Measurements from ENCODE around the gene RAD51AP1. TPM values are rescaled to one million over a fixed set of nuclear protein-coding genes. Genes with fewer than 3 reads are reported as not detected.

Gene RAD51AP1
- total and polyA plus RNA-seq, 2 of the 8 experiments (the other 6 are each of a cell fraction or from before 2014, with no cell fraction given): 29.7 to 48.3 TPM

DNA sequence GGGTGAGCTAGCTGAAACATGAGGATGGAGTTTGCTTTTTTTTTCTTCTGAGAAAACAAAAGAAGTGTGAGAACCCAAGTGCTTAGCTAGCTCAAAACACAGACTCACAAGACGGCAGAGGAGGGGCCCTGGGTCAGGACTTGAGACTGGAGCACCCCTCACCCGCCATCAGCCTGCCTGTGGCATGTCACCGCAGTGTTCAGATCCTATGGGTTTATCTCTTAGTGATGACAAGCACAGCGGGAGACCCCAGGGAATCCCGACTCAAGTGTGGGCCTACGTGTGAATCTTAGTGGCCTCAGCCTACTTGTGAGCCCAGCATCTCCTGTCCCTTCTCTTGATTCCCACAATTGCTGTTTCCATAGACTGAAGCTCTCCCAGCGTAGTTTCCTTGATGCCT, 46.2 kb downstream of the RAD51AP1 start:
- Histone ChIP-seq H3K79me2 (ENCODE audit: control insufficient read depth in 1 of 2, insufficient read depth in 2 of 2, low read length in 2 of 2) (no peaks in the 10 kb centered on the region), H3K23me2 (ENCODE audit: low read depth, low read length) (no peaks in the 10 kb centered on the region), H3K23ac (ENCODE audit: insufficient read length) (no peak overlapping the region), H3K36me3 (ENCODE audit: control insufficient read depth in 2 of 4, insufficient read depth in 4 of 4, low read length in 3 of 4) (no peaks in the 10 kb centered on the region), H3K27ac (ENCODE audit: low read depth, low read length) (no peak overlapping the region), H2BK15ac (ENCODE audit: low read length) (no peak overlapping the region), H3K4me1 (replicated peaks in 1 of 4; ENCODE audit: control insufficient read depth in 3 of 4, insufficient read depth in 4 of 4, low read length in 3 of 4) (peaks cover 0 to 10% (median 2%) of the 10 kb centered on the region in 4 experiments; a peak in 3 of 7 replicates), H3K79me1 (ENCODE audit: low read depth, low read length) (no peaks in the 10 kb centered on the region), H2BK5ac (ENCODE audit: low read depth, low read length) (no peak overlapping the region), H3K4me3 (ENCODE audit: extremely low read depth in 1 of 4, insufficient read depth in 2 of 4, low read depth in 3 of 4, low read length in 4 of 4) (no peak overlapping the region), H2BK12ac (ENCODE audit: low read depth, low read length) (no peak overlapping the region), H3K9ac (replicated peaks in 1 of 4; ENCODE audit: extremely low read depth in 1 of 4, low read depth in 3 of 4, low read length in 3 of 4) (no peak overlapping the region), H2BK120ac (replicated peaks; ENCODE audit: low read depth, low read length) (no peak overlapping the region), H4K20me1 (replicated peaks in 1 of 2; ENCODE audit: control insufficient read depth in 1 of 2, insufficient read depth in 2 of 2, low read length in 2 of 2) (no peaks in the 10 kb centered on the region), H3K27me3 (replicated peaks in 1 of 4; ENCODE audit: control insufficient read depth in 3 of 4, extremely low read depth in 1 of 4, insufficient read depth in 3 of 4, low read length in 3 of 4) (no peaks in the 10 kb centered on the region; a peak in 1 of 7 replicates), H4K8ac (ENCODE audit: extremely low read depth, insufficient read depth, low read length) (no peak overlapping the region), H4K5ac (ENCODE audit: insufficient read length, low read depth, low read length) (no peak overlapping the region), H2BK20ac (ENCODE audit: low read length) (no peak overlapping the region), H3K14ac (ENCODE audit: insufficient read length) (no peak overlapping the region), H3K4me2 (ENCODE audit: insufficient read depth in 1 of 2, low read depth in 2 of 2, low read length in 2 of 2) (no peak overlapping the region), H2AK5ac (ENCODE audit: low read depth, low read length) (no peak overlapping the region), H3K56ac (replicated peaks; ENCODE audit: insufficient read length, low read depth, low read length) (no peak overlapping the region), H4K91ac (replicated peaks; ENCODE audit: insufficient read length, low read length) (no peak overlapping the region), H3K18ac (ENCODE audit: extremely low read depth, low read length) (no peak overlapping the region), H3K9me3 (ENCODE audit: insufficient read depth in 2 of 2, low read depth in 1 of 2, low read length in 1 of 2) (no peaks in the 10 kb centered on the region), H2AFZ (ENCODE audit: low read length) (no peak overlapping the region), H3K4ac (replicated peaks; ENCODE audit: insufficient read length, low read depth, low read length) (no peak overlapping the region)
- TF ChIP-seq SUZ12 (IDR thresholded peaks at IDR 0.05; ENCODE audit: low read length): no peak
- no peak for TF ChIP-seq NRF1 (IDR thresholded peaks at IDR 0.05; ENCODE audit: low read depth, low read length)
- TF ChIP-seq RXRA (IDR thresholded peaks at IDR 0.05; ENCODE audit: insufficient read depth, low read depth, low read length): no peak
- TF ChIP-seq CEBPB (IDR thresholded peaks at IDR 0.05; ENCODE audit: low read depth, low read length): no peak
- TF ChIP-seq SP4 (IDR thresholded peaks at IDR 0.05; ENCODE audit: low read length): no peak
- TF ChIP-seq, protein P1, sequence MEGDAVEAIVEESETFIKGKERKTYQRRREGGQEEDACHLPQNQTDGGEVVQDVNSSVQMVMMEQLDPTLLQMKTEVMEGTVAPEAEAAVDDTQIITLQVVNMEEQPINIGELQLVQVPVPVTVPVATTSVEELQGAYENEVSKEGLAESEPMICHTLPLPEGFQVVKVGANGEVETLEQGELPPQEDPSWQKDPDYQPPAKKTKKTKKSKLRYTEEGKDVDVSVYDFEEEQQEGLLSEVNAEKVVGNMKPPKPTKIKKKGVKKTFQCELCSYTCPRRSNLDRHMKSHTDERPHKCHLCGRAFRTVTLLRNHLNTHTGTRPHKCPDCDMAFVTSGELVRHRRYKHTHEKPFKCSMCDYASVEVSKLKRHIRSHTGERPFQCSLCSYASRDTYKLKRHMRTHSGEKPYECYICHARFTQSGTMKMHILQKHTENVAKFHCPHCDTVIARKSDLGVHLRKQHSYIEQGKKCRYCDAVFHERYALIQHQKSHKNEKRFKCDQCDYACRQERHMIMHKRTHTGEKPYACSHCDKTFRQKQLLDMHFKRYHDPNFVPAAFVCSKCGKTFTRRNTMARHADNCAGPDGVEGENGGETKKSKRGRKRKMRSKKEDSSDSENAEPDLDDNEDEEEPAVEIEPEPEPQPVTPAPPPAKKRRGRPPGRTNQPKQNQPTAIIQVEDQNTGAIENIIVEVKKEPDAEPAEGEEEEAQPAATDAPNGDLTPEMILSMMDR (IDR thresholded peaks at IDR 0.05; ENCODE audit: control extremely low read depth in 1 of 3, insufficient read depth in 1 of 3, low read depth in 1 of 3, low read length in 3 of 3): no peak
- TF ChIP-seq CBX8 (IDR thresholded peaks at IDR 0.05; ENCODE audit: borderline replicate concordance, low read depth, low read length): no peak
- no peak for TF ChIP-seq CTBP2 (IDR thresholded peaks at IDR 0.05; ENCODE audit: borderline replicate concordance, insufficient read depth, insufficient read length, low read length)
- no peak for TF ChIP-seq SAP30 (IDR thresholded peaks at IDR 0.05; ENCODE audit: insufficient read depth, insufficient replicate concordance, low read length)
- no peak for TF ChIP-seq POLR2A (IDR thresholded peaks at IDR 0.05; ENCODE audit: control extremely low read depth in 1 of 2, low read depth in 2 of 2, low read length in 2 of 2)
- TF ChIP-seq SP1 (IDR thresholded peaks at IDR 0.05; ENCODE audit: low read depth, low read length): no peak
- FAIRE-seq (no peak), DNase-seq (ENCODE audit: low read depth in 1 of 2, low spot score in 2 of 2) (peak in 1 of 2 experiments; percentile 27)
- 92% methylated on average over 7 of the region's 7 CpGs; no CpG with 5 or more reads in 1 of the 2 experiments for WGBS, 2 experiments (ENCODE audit: extremely low coverage in 1 of 2, insufficient coverage in 1 of 2, insufficient read length in 1 of 2, insufficient replicate concordance in 2 of 2, low coverage in 1 of 2, low lambda C conversion rate in 2 of 2, missing lambda C conversion rate in 1 of 2)
- POLR2A ChIA-PET (ENCODE audit: partially characterized antibody): no interaction called here
- CTCF ChIA-PET (ENCODE audit: partially characterized antibody): interaction anchor here (1.3 to 3.9 kb wide), 2 partner anchors 9 to 19 kb away, joined by 3 to 13 read pairs; no protein-coding TSS in a partner anchor
